HepG2 (cell line): ENCODE results near the gene GP1BA. TPM values are rescaled to one million over a fixed set of nuclear protein-coding genes. Genes with fewer than 3 reads are reported as not detected.

Experiments used
- FOXK1 ChIP-seq: sonication (generic); formaldehyde crosslinking; IDR thresholded peaks from 2 replicates; pipeline ENCODE4 v1.4.0; 2020; ENCODE audit warnings: low read depth, missing genetic modification reagents, borderline replicate concordance
- KLF11 ChIP-seq: IDR thresholded peaks from 2 replicates; pipeline ENCODE4 v1.6.1; 2016; ENCODE audit warnings: missing compliant biosample characterization
- MED13 ChIP-seq: sonication (generic); formaldehyde crosslinking; IDR thresholded peaks from 2 replicates; pipeline ENCODE4 v1.5.0; 2020; ENCODE audit warnings: missing genetic modification reagents
- NR2F6 ChIP-seq, 2 experiments: IDR thresholded peaks; 2 replicates each; pipeline ENCODE4 v1.6.1; 2016; ENCODE audit warnings: antibody characterized with exemption in 1 of 2, mild to moderate bottlenecking in 1 of 2
- POLR2G ChIP-seq: fragments of 200-400 bp; formaldehyde crosslinking; IDR thresholded peaks from 2 replicates; pipeline ENCODE4 v1.6.1; 2018; ENCODE audit warnings: mild to moderate bottlenecking, low read depth, low read length, moderate library complexity
- RFXANK ChIP-seq: IDR thresholded peaks from 2 replicates; pipeline ENCODE4 v1.6.1; 2016
- THYN1 ChIP-seq: sonication (generic); formaldehyde crosslinking; IDR thresholded peaks from 2 replicates; pipeline ENCODE4 v1.8.1; 2023; ENCODE audit warnings: low read depth, mild to moderate bottlenecking, moderate library complexity, missing genetic modification reagents, borderline replicate concordance
- YEATS2 ChIP-seq: sonication (generic); formaldehyde crosslinking; IDR thresholded peaks from 2 replicates; pipeline ENCODE4 v1.4.0; 2020; ENCODE audit warnings: missing genetic modification reagents, borderline replicate concordance
- ZNF143 ChIP-seq: sonication (generic); formaldehyde crosslinking; IDR thresholded peaks from 2 replicates; pipeline ENCODE4 v1.4.0; 2020; ENCODE audit warnings: missing genetic modification reagents
- ZNF292 ChIP-seq: sonication (generic); formaldehyde crosslinking; IDR thresholded peaks from 2 replicates; pipeline ENCODE4 v1.8.1; 2022; ENCODE audit warnings: mild to moderate bottlenecking, low read depth, missing genetic modification reagents, borderline replicate concordance
- ZNF296 ChIP-seq: sonication (generic); formaldehyde crosslinking; conservative IDR thresholded peaks from 2 replicates; pipeline ENCODE4 v1.5.0; 2020; ENCODE audit warnings: mild to moderate bottlenecking, missing genetic modification reagents
- ZNF329 ChIP-seq: sonication (generic); formaldehyde crosslinking; IDR thresholded peaks from 2 replicates; pipeline ENCODE4 v1.9.0; 2021; ENCODE audit warnings: low read depth, mild to moderate bottlenecking, missing genetic modification reagents
- ZNF34 ChIP-seq: sonication (generic); formaldehyde crosslinking; IDR thresholded peaks from 2 replicates; pipeline ENCODE4 v1.4.0; 2020; ENCODE audit warnings: mild to moderate bottlenecking, missing genetic modification reagents, borderline replicate concordance
- ZNF572 ChIP-seq: sonication (generic); formaldehyde crosslinking; IDR thresholded peaks from 2 replicates; pipeline ENCODE4 v1.5.1; 2020; ENCODE audit warnings: mild to moderate bottlenecking, missing genetic modification reagents
- ZNF670 ChIP-seq: sonication (generic); formaldehyde crosslinking; IDR thresholded peaks from 2 replicates; pipeline ENCODE4 v1.8.0; 2022; ENCODE audit warnings: mild to moderate bottlenecking, missing genetic modification reagents, borderline replicate concordance
- ZNF674 ChIP-seq: sonication (generic); formaldehyde crosslinking; IDR thresholded peaks from 2 replicates; pipeline ENCODE4 v1.5.0; 2020; ENCODE audit warnings: low read depth, mild to moderate bottlenecking, missing genetic modification reagents
- ZNF678 ChIP-seq: sonication (generic); formaldehyde crosslinking; IDR thresholded peaks from 2 replicates; pipeline ENCODE4 v1.4.0; 2020; ENCODE audit warnings: mild to moderate bottlenecking, missing genetic modification reagents
- ZNF841 ChIP-seq: sonication (generic); formaldehyde crosslinking; IDR thresholded peaks from 2 replicates; pipeline ENCODE4 v1.8.1; 2023; ENCODE audit warnings: missing genetic modification reagents, borderline replicate concordance
- polyA plus RNA-seq, 8 experiments: library from polyadenylated mRNA; depleted of rRNA in 3 of 8; stranded (reverse) in 7 of 8; unstranded in 1 of 8; fragments of >200 nt; fragmentation: Illumina TruSeq in 4 of 8; extraction: Trizol in 4 of 8; gene quantifications; 2 replicates each; pipeline versions ENCODE4 v1.2.1 to v1.2.3, GENCODE V29; 2011 to 2016; ENCODE audit warnings: low read depth in 4 of 8, missing spikeins in 1 of 8, mixed read lengths in 1 of 8; ENCODE audit not compliant: insufficient read depth in 1 of 8
- total RNA-seq, 5 experiments: library from RNA; depleted of rRNA; stranded (reverse); fragments of >200 nt; fragmentation: Illumina TruSeq; extraction: Trizol; gene quantifications; 2 replicates each; pipeline ENCODE4 v1.2.3, GENCODE V29; 2016; ENCODE audit warnings: low read depth in 1 of 5
- TF ChIP-seq, protein P1 (sequence below): IDR thresholded peaks from 2 replicates; pipeline ENCODE4 v1.6.1; 2016; ENCODE audit warnings: missing compliant biosample characterization, missing genetic modification reagents, borderline replicate concordance
- TF ChIP-seq, protein P2 (sequence below): sonication (generic); formaldehyde crosslinking; IDR thresholded peaks from 2 replicates; pipeline ENCODE4 v1.4.0; 2020; ENCODE audit warnings: missing genetic modification reagents
- TF ChIP-seq, protein P3 (sequence below): sonication (generic); formaldehyde crosslinking; IDR thresholded peaks from 2 replicates; pipeline ENCODE4 v1.9.0; 2021; ENCODE audit warnings: missing genetic modification reagents, borderline replicate concordance
- TF ChIP-seq, protein P4 (sequence below): sonication (generic); formaldehyde crosslinking; IDR thresholded peaks from 2 replicates; pipeline ENCODE4 v1.9.0; 2021; ENCODE audit warnings: missing genetic modification reagents, mild to moderate bottlenecking, borderline replicate concordance

GP1BA gene
- total and polyA plus RNA-seq, 2 of the 13 experiments (the other 11 are each of a cell fraction or from before 2014, with no cell fraction given) = not detected

DNA sequence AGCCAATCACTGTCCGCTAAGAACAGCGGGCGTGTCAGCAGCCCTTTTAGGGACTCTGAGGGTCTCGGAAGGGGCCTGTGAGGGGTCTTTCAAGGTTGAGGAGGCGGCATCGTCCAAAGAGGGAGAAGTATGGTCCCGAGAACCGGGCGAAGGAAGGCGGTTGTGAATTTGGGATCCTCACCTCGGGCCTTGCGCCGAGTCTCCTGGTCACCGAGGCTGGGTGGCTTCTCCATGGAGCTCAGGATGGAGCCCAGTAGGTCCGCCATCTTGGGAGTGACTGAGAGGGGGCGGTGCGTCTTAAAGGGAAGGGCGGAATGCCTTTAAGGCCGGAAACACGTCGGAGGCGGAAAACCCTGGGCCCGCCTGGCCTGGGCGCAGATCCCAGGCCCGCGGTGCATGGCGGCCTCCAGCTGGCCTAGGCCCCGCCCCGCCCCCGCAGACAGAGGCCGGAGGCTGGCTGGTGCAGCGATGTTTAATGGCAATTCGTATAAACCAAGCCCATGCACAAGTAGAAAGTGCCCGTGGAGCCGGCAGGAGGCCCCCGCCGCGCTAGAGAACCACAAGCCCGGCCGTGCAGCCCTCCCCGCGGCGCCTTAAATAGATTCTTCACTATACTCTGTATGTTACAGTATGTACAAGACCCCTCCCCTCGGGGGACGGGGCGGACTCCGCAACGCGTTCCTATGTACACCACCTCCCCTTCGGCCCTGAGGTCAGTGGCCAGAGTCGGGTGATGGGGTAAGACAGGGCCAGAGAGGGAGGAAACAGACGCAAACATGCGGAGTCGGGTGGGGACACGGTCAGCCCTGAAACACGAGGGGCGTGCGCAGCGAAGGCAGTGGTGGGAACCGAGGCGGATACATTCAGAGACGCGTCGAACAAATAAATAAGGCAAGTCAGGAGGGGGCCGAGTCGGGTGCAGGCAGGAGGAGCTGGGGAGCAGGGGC, 35.7 kb downstream of the GP1BA start, which contains the start of gene SPAG7 (continued):
- 0 out of 2 replicates have a peak, but pooled peaks have one; percentile 13 for TF ChIP-seq ZNF572
- 0 out of 2 replicates have a peak, but pooled peaks have one; percentile 27 for TF ChIP-seq RFXANK (CRISPR knock-in tag)
- no peak; the same call in 1 of the 2 replicates for TF ChIP-seq MED13
- 0 out of 2 replicates have a peak, but pooled peaks have one; percentile 58 for TF ChIP-seq ZNF329
- 0 out of 2 replicates have a peak, but pooled peaks have one; percentile 19 for TF ChIP-seq ZNF841 (CRISPR knock-in tag)
- TF ChIP-seq, protein P1, sequence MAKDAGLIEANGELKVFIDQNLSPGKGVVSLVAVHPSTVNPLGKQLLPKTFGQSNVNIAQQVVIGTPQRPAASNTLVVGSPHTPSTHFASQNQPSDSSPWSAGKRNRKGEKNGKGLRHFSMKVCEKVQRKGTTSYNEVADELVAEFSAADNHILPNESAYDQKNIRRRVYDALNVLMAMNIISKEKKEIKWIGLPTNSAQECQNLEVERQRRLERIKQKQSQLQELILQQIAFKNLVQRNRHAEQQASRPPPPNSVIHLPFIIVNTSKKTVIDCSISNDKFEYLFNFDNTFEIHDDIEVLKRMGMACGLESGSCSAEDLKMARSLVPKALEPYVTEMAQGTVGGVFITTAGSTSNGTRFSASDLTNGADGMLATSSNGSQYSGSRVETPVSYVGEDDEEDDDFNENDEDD (CRISPR knock-in tag) = peak; percentile 51; the same call in 1 of the 2 replicates
- no peak for TF ChIP-seq ZNF674
- TF ChIP-seq, protein P2, sequence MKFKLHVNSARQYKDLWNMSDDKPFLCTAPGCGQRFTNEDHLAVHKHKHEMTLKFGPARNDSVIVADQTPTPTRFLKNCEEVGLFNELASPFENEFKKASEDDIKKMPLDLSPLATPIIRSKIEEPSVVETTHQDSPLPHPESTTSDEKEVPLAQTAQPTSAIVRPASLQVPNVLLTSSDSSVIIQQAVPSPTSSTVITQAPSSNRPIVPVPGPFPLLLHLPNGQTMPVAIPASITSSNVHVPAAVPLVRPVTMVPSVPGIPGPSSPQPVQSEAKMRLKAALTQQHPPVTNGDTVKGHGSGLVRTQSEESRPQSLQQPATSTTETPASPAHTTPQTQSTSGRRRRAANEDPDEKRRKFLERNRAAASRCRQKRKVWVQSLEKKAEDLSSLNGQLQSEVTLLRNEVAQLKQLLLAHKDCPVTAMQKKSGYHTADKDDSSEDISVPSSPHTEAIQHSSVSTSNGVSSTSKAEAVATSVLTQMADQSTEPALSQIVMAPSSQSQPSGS (CRISPR knock-in tag) = no peak
- TF ChIP-seq, protein P3, sequence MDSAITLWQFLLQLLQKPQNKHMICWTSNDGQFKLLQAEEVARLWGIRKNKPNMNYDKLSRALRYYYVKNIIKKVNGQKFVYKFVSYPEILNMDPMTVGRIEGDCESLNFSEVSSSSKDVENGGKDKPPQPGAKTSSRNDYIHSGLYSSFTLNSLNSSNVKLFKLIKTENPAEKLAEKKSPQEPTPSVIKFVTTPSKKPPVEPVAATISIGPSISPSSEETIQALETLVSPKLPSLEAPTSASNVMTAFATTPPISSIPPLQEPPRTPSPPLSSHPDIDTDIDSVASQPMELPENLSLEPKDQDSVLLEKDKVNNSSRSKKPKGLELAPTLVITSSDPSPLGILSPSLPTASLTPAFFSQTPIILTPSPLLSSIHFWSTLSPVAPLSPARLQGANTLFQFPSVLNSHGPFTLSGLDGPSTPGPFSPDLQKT = peak; percentile 25; the same call in 1 of the 2 replicates
- peak; percentile 63 for TF ChIP-seq ZNF143 (CRISPR knock-in tag)
- peak; percentile 39; the same call in 1 of the 2 replicates for TF ChIP-seq KLF11 (CRISPR knock-in tag)
- TF ChIP-seq YEATS2 = peak; percentile 84; the same call in 1 of the 2 replicates
- peak; percentile 85 for TF ChIP-seq POLR2G
- TF ChIP-seq ZNF670 (CRISPR knock-in tag) = peak; percentile 46
- no peak for TF ChIP-seq THYN1 (CRISPR knock-in tag)
- TF ChIP-seq ZNF292 (CRISPR knock-in tag) = no peak
- TF ChIP-seq FOXK1 = 0 out of 2 replicates have a peak, but pooled peaks have one; percentile 22
- 0 out of 2 replicates have a peak, but pooled peaks have one; percentile 27 for TF ChIP-seq ZNF34 (CRISPR knock-in tag)
- TF ChIP-seq ZNF678 (CRISPR knock-in tag) = no peak
- TF ChIP-seq NR2F6 (IDR thresholded peaks at IDR 0.05) = peak; percentile 23
- TF ChIP-seq NR2F6 (CRISPR knock-in tag; IDR thresholded peaks at IDR 0.05) = no peak; the same call in none of the 2 replicates
- TF ChIP-seq ZNF296 (CRISPR knock-in tag) = no peak
- TF ChIP-seq, protein P4, sequence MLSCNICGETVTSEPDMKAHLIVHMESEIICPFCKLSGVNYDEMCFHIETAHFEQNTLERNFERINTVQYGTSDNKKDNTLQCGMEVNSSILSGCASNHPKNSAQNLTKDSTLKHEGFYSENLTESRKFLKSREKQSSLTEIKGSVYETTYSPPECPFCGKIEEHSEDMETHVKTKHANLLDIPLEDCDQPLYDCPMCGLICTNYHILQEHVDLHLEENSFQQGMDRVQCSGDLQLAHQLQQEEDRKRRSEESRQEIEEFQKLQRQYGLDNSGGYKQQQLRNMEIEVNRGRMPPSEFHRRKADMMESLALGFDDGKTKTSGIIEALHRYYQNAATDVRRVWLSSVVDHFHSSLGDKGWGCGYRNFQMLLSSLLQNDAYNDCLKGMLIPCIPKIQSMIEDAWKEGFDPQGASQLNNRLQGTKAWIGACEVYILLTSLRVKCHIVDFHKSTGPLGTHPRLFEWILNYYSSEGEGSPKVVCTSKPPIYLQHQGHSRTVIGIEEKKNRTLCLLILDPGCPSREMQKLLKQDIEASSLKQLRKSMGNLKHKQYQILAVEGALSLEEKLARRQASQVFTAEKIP = no peak
